ENCODE measurements around the gene CFAP45. TPM values are rescaled to one million over a fixed set of nuclear protein-coding genes. Genes with fewer than 3 reads are reported as not detected.

CFAP45 gene
- total and polyA plus RNA-seq, 2 experiments from 2014 or later: not detected

DNA sequence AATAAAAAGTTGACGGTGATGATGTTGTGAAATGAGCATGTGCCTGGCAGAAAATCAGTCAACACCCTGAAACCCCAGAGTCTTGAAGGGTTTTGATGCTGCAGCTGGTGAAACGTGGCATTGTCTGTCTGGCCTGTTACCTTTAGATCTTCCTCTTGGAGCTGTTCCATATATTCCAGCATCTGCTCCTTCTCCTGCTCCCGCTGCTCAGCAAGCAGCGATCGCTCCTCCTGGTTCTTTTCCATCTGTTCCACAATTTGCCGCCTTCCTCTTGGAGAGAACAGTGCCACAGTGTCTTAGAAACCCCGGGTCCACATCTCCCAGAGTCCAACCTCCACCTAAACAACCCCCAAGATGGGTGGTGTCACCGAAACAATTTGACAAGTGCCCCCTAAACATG is 15.7 kb downstream of the CFAP45 start:
- no peaks in the 10 kb centered on the region for H3K36me3 ChIP-seq
- no peak for DNase-seq (ENCODE audit: low read depth in 1 of 2, low spot score in 1 of 2)
- H3K4me1 ChIP-seq (ENCODE audit: low read depth): no peaks in the 10 kb centered on the region
- no peak overlapping the region for H3K27ac ChIP-seq
- H3K27me3 ChIP-seq: no peaks in the 10 kb centered on the region
- H3K4me3 ChIP-seq: no peak overlapping the region
- H3K9me3 ChIP-seq (ENCODE audit: low read depth): no peaks in the 10 kb centered on the region
- TF ChIP-seq, protein P1, sequence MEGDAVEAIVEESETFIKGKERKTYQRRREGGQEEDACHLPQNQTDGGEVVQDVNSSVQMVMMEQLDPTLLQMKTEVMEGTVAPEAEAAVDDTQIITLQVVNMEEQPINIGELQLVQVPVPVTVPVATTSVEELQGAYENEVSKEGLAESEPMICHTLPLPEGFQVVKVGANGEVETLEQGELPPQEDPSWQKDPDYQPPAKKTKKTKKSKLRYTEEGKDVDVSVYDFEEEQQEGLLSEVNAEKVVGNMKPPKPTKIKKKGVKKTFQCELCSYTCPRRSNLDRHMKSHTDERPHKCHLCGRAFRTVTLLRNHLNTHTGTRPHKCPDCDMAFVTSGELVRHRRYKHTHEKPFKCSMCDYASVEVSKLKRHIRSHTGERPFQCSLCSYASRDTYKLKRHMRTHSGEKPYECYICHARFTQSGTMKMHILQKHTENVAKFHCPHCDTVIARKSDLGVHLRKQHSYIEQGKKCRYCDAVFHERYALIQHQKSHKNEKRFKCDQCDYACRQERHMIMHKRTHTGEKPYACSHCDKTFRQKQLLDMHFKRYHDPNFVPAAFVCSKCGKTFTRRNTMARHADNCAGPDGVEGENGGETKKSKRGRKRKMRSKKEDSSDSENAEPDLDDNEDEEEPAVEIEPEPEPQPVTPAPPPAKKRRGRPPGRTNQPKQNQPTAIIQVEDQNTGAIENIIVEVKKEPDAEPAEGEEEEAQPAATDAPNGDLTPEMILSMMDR (IDR thresholded peaks at IDR 0.05; ENCODE audit: low read depth, low read length): no peak

DNA sequence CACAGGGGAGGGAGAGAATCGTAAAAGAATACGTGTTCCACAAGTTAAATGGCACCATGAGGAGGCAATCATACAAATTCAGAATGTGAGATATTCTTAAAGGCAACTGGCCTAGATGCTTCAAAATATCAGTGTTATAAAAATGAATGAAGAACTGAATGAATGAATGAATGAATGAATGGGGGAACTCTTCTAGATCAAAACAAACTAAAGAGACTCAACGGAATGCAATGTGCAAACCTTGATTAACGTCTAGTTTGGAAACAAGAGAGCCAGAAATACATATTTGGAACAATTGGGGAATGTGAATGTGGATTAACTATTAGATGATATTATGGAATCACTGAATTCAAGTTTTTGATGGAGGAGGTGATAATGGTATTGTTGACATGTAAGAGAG is 16.8 kb downstream of the CFAP45 start:
- Histone ChIP-seq H3K27ac (no peak overlapping the region), H3K4me1 (ENCODE audit: low read depth) (no peaks in the 10 kb centered on the region), H3K4me3 (no peak overlapping the region), H3K27me3 (no peaks in the 10 kb centered on the region), H3K36me3 (no peaks in the 10 kb centered on the region), H3K9me3 (ENCODE audit: low read depth) (no peaks in the 10 kb centered on the region)
- DNase-seq (ENCODE audit: low read depth in 1 of 2, low spot score in 1 of 2): no peak
- TF ChIP-seq, protein P1 (IDR thresholded peaks at IDR 0.05; ENCODE audit: low read depth, low read length): no peak

DNA sequence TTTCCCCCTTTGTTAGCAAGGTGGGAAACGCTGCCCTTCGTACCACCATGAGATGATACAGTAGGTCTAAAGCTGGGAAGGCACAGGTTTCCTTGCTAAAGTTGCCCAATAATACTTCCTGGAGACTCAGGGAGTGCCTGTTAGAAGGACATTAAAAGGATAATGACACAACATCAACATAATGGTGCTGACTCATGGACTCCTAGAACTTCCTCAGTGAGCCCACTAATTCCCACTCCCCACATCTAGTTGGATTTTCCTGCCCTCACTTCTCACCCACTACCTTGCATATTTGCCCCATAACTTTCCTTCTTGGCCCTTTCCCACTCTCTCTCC is 17.5 kb downstream of the CFAP45 start:
- H3K27ac ChIP-seq: no peak overlapping the region
- no peaks in the 10 kb centered on the region for H3K27me3 ChIP-seq
- no peaks in the 10 kb centered on the region for H3K9me3 ChIP-seq (ENCODE audit: low read depth)
- DNase-seq (ENCODE audit: low read depth in 1 of 2, low spot score in 1 of 2): peak in 1 of 2 donors; percentile 14
- H3K4me1 ChIP-seq (ENCODE audit: low read depth): no peaks in the 10 kb centered on the region
- no peak overlapping the region for H3K4me3 ChIP-seq
- TF ChIP-seq, protein P1 (IDR thresholded peaks at IDR 0.05; ENCODE audit: low read depth, low read length): no peak
- no peaks in the 10 kb centered on the region for H3K36me3 ChIP-seq

DNA sequence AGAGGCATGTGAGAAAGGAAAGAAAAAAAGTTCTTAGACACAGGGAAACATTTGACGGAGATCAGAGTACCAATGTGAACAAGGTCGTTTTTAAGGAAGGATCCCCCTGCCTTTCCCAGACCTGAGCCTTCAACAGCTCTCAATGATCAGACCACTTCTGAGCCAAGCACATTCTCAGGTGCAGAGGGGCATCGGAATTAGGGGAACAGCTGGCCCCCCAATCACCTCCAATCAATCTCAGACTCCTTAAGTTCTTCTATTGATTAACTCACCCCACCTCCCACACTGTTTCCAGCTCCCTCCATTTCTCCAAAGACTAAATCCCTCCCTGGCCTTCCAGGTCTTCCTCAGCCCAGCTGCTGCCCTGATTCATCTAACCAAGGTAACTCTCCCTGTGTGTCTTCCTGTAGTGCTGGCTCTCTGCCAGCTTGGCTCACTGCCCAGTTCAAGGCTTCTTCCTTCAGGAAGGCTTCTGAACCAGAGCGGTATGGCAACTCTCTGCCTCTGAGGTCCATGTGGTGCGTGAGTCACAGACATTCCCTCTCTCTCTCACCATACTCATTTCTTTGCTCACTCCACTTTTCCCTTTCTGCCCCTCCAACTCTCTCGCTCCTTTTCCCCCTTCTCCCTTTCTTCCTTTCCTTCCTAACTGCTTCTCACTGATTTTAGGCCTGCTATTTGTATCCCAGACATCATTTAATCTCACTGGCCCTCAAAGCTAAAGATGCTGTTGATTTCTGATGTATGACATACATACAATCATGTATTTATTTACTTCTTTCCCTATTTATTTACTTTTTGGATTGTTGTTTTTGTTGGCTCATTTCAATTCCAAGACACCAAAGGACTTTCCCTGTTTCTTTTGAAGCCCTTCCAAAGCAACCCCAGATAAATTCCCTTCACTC is 18.1 kb downstream of the CFAP45 start:
- no peaks in the 10 kb centered on the region for H3K27me3 ChIP-seq
- DNase-seq (ENCODE audit: low read depth in 1 of 2, low spot score in 1 of 2): peak; percentile 43 to 96
- TF ChIP-seq, protein P1 (IDR thresholded peaks at IDR 0.05; ENCODE audit: low read depth, low read length): no peak
- no peaks in the 10 kb centered on the region for H3K4me1 ChIP-seq (ENCODE audit: low read depth)
- no peaks in the 10 kb centered on the region for H3K9me3 ChIP-seq (ENCODE audit: low read depth)
- H3K4me3 ChIP-seq: no peak overlapping the region
- H3K27ac ChIP-seq: no peak overlapping the region
- H3K36me3 ChIP-seq: no peaks in the 10 kb centered on the region

DNA sequence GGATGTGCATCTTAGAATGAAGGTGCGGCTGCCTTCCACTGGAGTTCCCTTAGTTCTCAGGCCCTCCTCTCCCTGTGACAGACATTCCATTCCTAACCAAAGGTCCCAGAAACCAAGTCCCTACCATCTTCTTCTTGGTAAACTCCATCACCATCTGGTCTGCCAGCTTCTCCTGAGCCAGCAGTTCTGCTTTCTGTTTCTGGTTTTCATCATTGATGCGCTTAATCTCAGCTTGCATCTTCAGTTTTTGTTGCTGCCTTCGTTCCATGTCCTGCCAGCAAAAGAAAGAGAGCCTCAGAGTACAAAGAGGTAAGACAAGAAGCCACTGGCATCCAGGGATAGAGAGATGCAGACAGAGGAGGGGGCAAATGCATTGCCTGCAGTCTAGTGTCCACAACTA is 19.5 kb downstream of the CFAP45 start:
- no peaks in the 10 kb centered on the region for H3K4me1 ChIP-seq (ENCODE audit: low read depth)
- H3K36me3 ChIP-seq: no peaks in the 10 kb centered on the region
- H3K27ac ChIP-seq: no peak overlapping the region
- no peaks in the 10 kb centered on the region for H3K9me3 ChIP-seq (ENCODE audit: low read depth)
- no peak overlapping the region for H3K4me3 ChIP-seq
- TF ChIP-seq, protein P1 (IDR thresholded peaks at IDR 0.05; ENCODE audit: low read depth, low read length): no peak
- DNase-seq (ENCODE audit: low read depth in 1 of 2, low spot score in 1 of 2): peak in 1 of 2 donors; percentile 7
- no peaks in the 10 kb centered on the region for H3K27me3 ChIP-seq
